T1000 (cell line): ENCODE results near the gene SPECC1L.

Experiments
- DNase-seq: peaks from one replicate; lab custom pipeline; 2025; ENCODE audit warnings: mixed read lengths; lab: John Stamatoyannopoulos, UW

The SPECC1L gene

GRCh38 chr22:24322522-24322921, 51.9 kb downstream of the SPECC1L start:
- no peak for DNase-seq

- no peak for DNase-seq
Observed at GRCh38 chr22:24323233-24323632, 52.6 kb downstream of the SPECC1L start.

GRCh38 chr22:24323695-24324094, 53.1 kb downstream of the SPECC1L start:
- DNase-seq, result no peak

- no peak for DNase-seq
Observed at GRCh38 chr22:24324137-24324536, 53.5 kb downstream of the SPECC1L start.

- no peak for DNase-seq
Observed at GRCh38 chr22:24325105-24325757, 54.6 kb downstream of the SPECC1L start.

- no peak for DNase-seq
Observed at GRCh38 chr22:24326266-24326665, 55.6 kb downstream of the SPECC1L start.

GRCh38 chr22:24327832-24328231, 57.2 kb downstream of the SPECC1L start:
- DNase-seq, result no peak

GRCh38 chr22:24329453-24329852, 58.8 kb downstream of the SPECC1L start:
- DNase-seq, result no peak

GRCh38 chr22:24330636-24331035, 60.0 kb downstream of the SPECC1L start:
- DNase-seq, result no peak

GRCh38 chr22:24331468-24332440, 61.1 kb downstream of the SPECC1L start:
- no peak for DNase-seq

- DNase-seq, result no peak
Observed at GRCh38 chr22:24333301-24333700, 62.7 kb downstream of the SPECC1L start.

GRCh38 chr22:24335496-24335895, 64.9 kb downstream of the SPECC1L start:
- no peak for DNase-seq

GRCh38 chr22:24337894-24338645, 67.4 kb downstream of the SPECC1L start:
- DNase-seq, result no peak

GRCh38 chr22:24338726-24339451, 68.3 kb downstream of the SPECC1L start:
- DNase-seq, result no peak

GRCh38 chr22:24339452-24339747, 68.8 kb downstream of the SPECC1L start:
- DNase-seq, result no peak

GRCh38 chr22:24341627-24342026, 71.0 kb downstream of the SPECC1L start:
- no peak for DNase-seq

GRCh38 chr22:24350627-24351026, 80.0 kb downstream of the SPECC1L start:
- DNase-seq, result no peak

GRCh38 chr22:24353121-24353520, 82.5 kb downstream of the SPECC1L start:
- no peak for DNase-seq

GRCh38 chr22:24355574-24355973, 84.9 kb downstream of the SPECC1L start:
- DNase-seq, result no peak

GRCh38 chr22:24357547-24357946, 86.9 kb downstream of the SPECC1L start:
- DNase-seq, result no peak

GRCh38 chr22:24358105-24358836, 87.6 kb downstream of the SPECC1L start:
- DNase-seq, result no peak
